GM12878 (cell line): ENCODE results near the gene OR14A16. TPM values are rescaled to one million over a fixed set of nuclear protein-coding genes. Genes with fewer than 3 reads are reported as not detected.

ENCODE experiments used
- ATAC-seq: fragments of 200-7000 bp; cut with Tn5 transposase; 3 replicates; pipeline ENCODE4 v1.9.1; 2020; ENCODE audit warnings: mild to moderate bottlenecking, moderate library complexity
- Bru-seq: library from RNA; stranded (reverse); fragments of 400-500 nt; gene quantifications from one replicate; lab custom pipeline; 2021; lab: Mats Ljungman, UMichigan
- BruChase-seq, 2 experiments: library from RNA; stranded (reverse); fragments of 400-500 nt; gene quantifications; one replicate each; lab custom pipeline; 2021; lab: Mats Ljungman, UMichigan
- BruUV-seq: library from RNA; stranded (reverse); fragments of 400-500 nt; replicated peaks from 2 replicates; lab custom pipeline; 2021; lab: Mats Ljungman, UMichigan
- CTCF ChIA-PET: fragments of 300-600 bp; sonication (Branson Sonifier 250); formaldehyde crosslinking; extraction: SDS; loops from one replicate; lab custom pipeline; 2021; ENCODE audit warnings: inconsistent platforms; lab: Yijun Ruan, JAX
- POLR2A ChIA-PET: fragments of 350-600 bp; formaldehyde crosslinking; extraction: SDS; loops from one replicate; lab custom pipeline; 2021; ENCODE audit warnings: inconsistent platforms; lab: Charles Lee
- RAD21 ChIA-PET: fragments of 300-600 bp; sonication (Branson Sonifier 250); formaldehyde crosslinking; loops from one replicate; lab custom pipeline; 2023; ENCODE audit warnings: antibody characterized with exemption; ENCODE audit not compliant: unreplicated experiment; lab: Charles Lee
- SMC1A ChIA-PET: fragments of 300-600 bp; sonication (Branson Sonifier 250); formaldehyde crosslinking; loops from one replicate; lab custom pipeline; 2023; ENCODE audit not compliant: unreplicated experiment, uncharacterized antibody; lab: Charles Lee
- DNase-seq: peaks from one replicate; pipeline ENCODE4 v3.0.0-alpha.2; 2011; ENCODE audit warnings: low read depth, low spot score
- FAIRE-seq: peaks from 3 replicates; lab custom pipeline; 2011; peaks lifted over from hg19 to GRCh38; lab: Jason Lieb, UNC
- H2AFZ ChIP-seq: 2 replicates; pipeline ENCODE4 v1.6.0; 2011; ENCODE audit warnings: low read depth, low read length, control low read depth; ENCODE audit not compliant: control insufficient read depth
- H3K27ac ChIP-seq: 2 replicates; pipeline ENCODE4 v1.5.1; 2011; ENCODE audit warnings: control low read depth; ENCODE audit not compliant: control insufficient read depth, insufficient read depth
- H3K27me3 ChIP-seq, 2 experiments: replicated peaks in 1 of 2; 2 replicates each; pipeline versions ENCODE4 v1.6.0 to v1.6.1; 2011; ENCODE audit warnings: low read length in 1 of 2; ENCODE audit not compliant: control insufficient read depth in 2 of 2, insufficient read depth in 2 of 2
- H3K36me3 ChIP-seq, 2 experiments: 2 replicates each; pipeline ENCODE4 v1.5.1; 2011; ENCODE audit warnings: low read length in 1 of 2; ENCODE audit not compliant: control insufficient read depth in 2 of 2, insufficient read depth in 2 of 2
- H3K4me1 ChIP-seq: 2 replicates; pipeline ENCODE4 v1.6.1; 2011; ENCODE audit warnings: mild to moderate bottlenecking, low read length, moderate library complexity, mixed read lengths; ENCODE audit not compliant: control insufficient read depth, insufficient read depth
- H3K4me2 ChIP-seq: 2 replicates; pipeline ENCODE4 v1.6.0; 2011; ENCODE audit warnings: control low read depth; ENCODE audit not compliant: control insufficient read depth, insufficient read depth
- H3K4me3 ChIP-seq: fragments of 200-600 bp; sonication (generic); 2 replicates; pipeline ENCODE4 v1.5.1; 2016
- H3K79me2 ChIP-seq: 2 replicates; pipeline ENCODE4 v1.6.0; 2011; ENCODE audit warnings: low read length; ENCODE audit not compliant: control insufficient read depth, insufficient read depth
- H3K9ac ChIP-seq: 2 replicates; pipeline ENCODE4 v1.8.0; 2011; ENCODE audit warnings: low read length, control low read depth, mixed read lengths; ENCODE audit not compliant: control insufficient read depth, insufficient read depth
- H3K9me3 ChIP-seq: replicated peaks from 3 replicates; pipeline ENCODE4 v1.5.1; 2011; ENCODE audit warnings: mild to moderate bottlenecking, low read length; ENCODE audit not compliant: control insufficient read depth, insufficient read depth
- H4K20me1 ChIP-seq: 2 replicates; pipeline ENCODE4 v1.6.0; 2011; ENCODE audit not compliant: control insufficient read depth, insufficient read depth
- KDM1A ChIP-seq: fragments of 200-600 bp; sonication (generic); IDR thresholded peaks from 2 replicates; pipeline ENCODE4 v1.6.1; 2016; ENCODE audit warnings: borderline replicate concordance
- WGBS: methylation state at CpG from one replicate; pipeline ENCODE4 v1.1.6; 2016; ENCODE audit warnings: low lambda C conversion rate; ENCODE audit not compliant: insufficient replicate concordance, insufficient coverage; ENCODE audit errors: missing lambda C conversion rate; 5-methylcytosine and 5-hydroxymethylcytosine counted together
- in situ Hi-C: fragments of 300-500 bp; cut with MboI; formaldehyde crosslinking; loops from 9 replicates; pipeline ENCODE4 v1.14.3; 2018; ENCODE audit warnings: mixed read lengths
- intact Hi-C: fragments of 100-400 bp; cut with micrococcal nuclease; formaldehyde crosslinking; loops from one replicate; pipeline ENCODE4 v1.14.2; 2022; ENCODE audit not compliant: unreplicated experiment
- long read RNA-seq, 2 experiments: library from polyadenylated mRNA; unstranded; transcript quantifications; one replicate each; pipeline ENCODE4 v2.0.0, GENCODE V29; 2019 to 2020
- polyA minus RNA-seq, 3 experiments: library from RNA; depleted of rRNA, polyadenylated mRNA; stranded (reverse); fragments of >200 nt; gene quantifications; 2 replicates each; pipeline ENCODE4 v1.2.3, GENCODE V29; 2011
- polyA plus RNA-seq, 11 experiments: library from polyadenylated mRNA; depleted of rRNA in 4 of 11; unstranded in 6 of 11; stranded (reverse) in 5 of 11; fragments of >200 nt; fragmentation: Nextera tagmentation in 4 of 11; fragmentation: Illumina TruSeq in 1 of 11; extraction: Ambion mirVana in 4 of 11; extraction: Trizol in 1 of 11; gene quantifications; 1 replicate in 1 of 11; 2 replicates in 10 of 11; pipeline versions ENCODE4 v1.2.1 to v1.2.3, GENCODE V29; 2011 to 2016; ENCODE audit warnings: inconsistent platforms in 2 of 11, missing spikeins in 2 of 11, low read depth in 1 of 11
- total RNA-seq, 4 experiments: library from RNA; depleted of rRNA in 3 of 4; stranded (reverse); fragments of >200 nt in 3 of 4; fragmentation: Illumina TruSeq in 1 of 4; extraction: Trizol in 1 of 4; gene quantifications; 2 replicates each; pipeline versions ENCODE4 v1.2.1 to v1.2.3, GENCODE V29; 2013 to 2021
- TF ChIP-seq, protein P1 (sequence below): fragments of 450-650 bp; formaldehyde crosslinking; IDR thresholded peaks from 2 replicates; pipeline ENCODE4 v1.5.0; 2022; ENCODE audit warnings: mild to moderate bottlenecking, missing genetic modification characterization

The OR14A16 gene, protein sequence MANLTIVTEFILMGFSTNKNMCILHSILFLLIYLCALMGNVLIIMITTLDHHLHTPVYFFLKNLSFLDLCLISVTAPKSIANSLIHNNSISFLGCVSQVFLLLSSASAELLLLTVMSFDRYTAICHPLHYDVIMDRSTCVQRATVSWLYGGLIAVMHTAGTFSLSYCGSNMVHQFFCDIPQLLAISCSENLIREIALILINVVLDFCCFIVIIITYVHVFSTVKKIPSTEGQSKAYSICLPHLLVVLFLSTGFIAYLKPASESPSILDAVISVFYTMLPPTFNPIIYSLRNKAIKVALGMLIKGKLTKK
- not detected in 2 replicates for total RNA-seq (2013; cell fraction: nucleolus; rRNA removed)
- total RNA-seq (2014; rRNA removed) (not detected in 2 replicates), total RNA-seq (2014; rRNA removed; fragmentation: Illumina TruSeq; extraction: Trizol) (not detected in 2 replicates), total RNA-seq (2021) (not detected in 2 replicates), polyA plus RNA-seq (2011; rRNA removed) (not detected in 2 replicates), polyA plus RNA-seq (2014; fragmentation: Illumina TruSeq; extraction: Trizol) (not detected in 2 replicates), polyA plus RNA-seq (2014; fragmentation: Nextera tagmentation; extraction: Ambion mirVana) (not detected), polyA plus RNA-seq (2014; rRNA removed) (not detected in 2 replicates), polyA plus RNA-seq (2016; fragmentation: Nextera tagmentation; extraction: Ambion mirVana) (not detected), polyA minus RNA-seq (2011; rRNA and poly(A)+ RNA removed) (not detected in 2 replicates), Bru-seq, nascent RNA (not detected), BruChase-seq, experiment 1, labeled RNA remaining after a 6-hour chase (not detected), BruChase-seq, experiment 2, labeled RNA remaining after a 2-hour chase (not detected)
- not detected for polyA plus RNA-seq (2011; ENCODE audit: low read depth)
- polyA plus RNA-seq (2011; cell fraction: cytosol; rRNA removed), result not detected in 2 replicates
- not detected in 2 replicates for polyA plus RNA-seq (2011; cell fraction: nucleus; rRNA removed)
- polyA plus RNA-seq (2012), result not detected in 2 replicates
- polyA minus RNA-seq (2011; cell fraction: cytosol; rRNA and poly(A)+ RNA removed), result not detected in 2 replicates
- polyA minus RNA-seq (2011; cell fraction: nucleus; rRNA and poly(A)+ RNA removed), result not detected in 2 replicates
- long read RNA-seq, experiment 1, result 0 reads
- long read RNA-seq, experiment 2, result 0 reads

- intact Hi-C loops, result no loop called here
Measured at GRCh38 chr1:247824023-247824422, at the start of gene OR14A16. Gene OR14A16 (minus strand): TSS chr1:247824119. CDS start chr1:247815729, 8,390 bp downstream.

More at GRCh38 chr1:247824023-247824422, at the start of gene OR14A16:
- Histone ChIP-seq H3K9me3 (no peaks in the 10 kb centered on the region), H3K4me1 (no peaks in the 10 kb centered on the region), H3K27me3 (no peaks in the 10 kb centered on the region), H2AFZ (no peak within 1 kb of the TSS), H3K27ac (no peak within 1 kb of the TSS), H3K4me2 (no peak within 1 kb of the TSS), H3K36me3 (no peaks in the 10 kb centered on the region), H4K20me1 (no peaks in the 10 kb centered on the region), H3K4me3 (no peak within 1 kb of the TSS), H3K79me2 (no peaks in the 10 kb centered on the region), H3K9ac (no peak within 1 kb of the TSS)
- ATAC-seq (no peak), FAIRE-seq (no peak), DNase-seq (no peak)
- SMC1A ChIA-PET, result no interaction called here
- CTCF ChIA-PET, result no interaction called here
- POLR2A ChIA-PET, result no interaction called here
- no TSS peak for BruUV-seq
- 18% methylated on average over 6 of the region's 6 CpGs for WGBS
- TF ChIP-seq, protein P1, sequence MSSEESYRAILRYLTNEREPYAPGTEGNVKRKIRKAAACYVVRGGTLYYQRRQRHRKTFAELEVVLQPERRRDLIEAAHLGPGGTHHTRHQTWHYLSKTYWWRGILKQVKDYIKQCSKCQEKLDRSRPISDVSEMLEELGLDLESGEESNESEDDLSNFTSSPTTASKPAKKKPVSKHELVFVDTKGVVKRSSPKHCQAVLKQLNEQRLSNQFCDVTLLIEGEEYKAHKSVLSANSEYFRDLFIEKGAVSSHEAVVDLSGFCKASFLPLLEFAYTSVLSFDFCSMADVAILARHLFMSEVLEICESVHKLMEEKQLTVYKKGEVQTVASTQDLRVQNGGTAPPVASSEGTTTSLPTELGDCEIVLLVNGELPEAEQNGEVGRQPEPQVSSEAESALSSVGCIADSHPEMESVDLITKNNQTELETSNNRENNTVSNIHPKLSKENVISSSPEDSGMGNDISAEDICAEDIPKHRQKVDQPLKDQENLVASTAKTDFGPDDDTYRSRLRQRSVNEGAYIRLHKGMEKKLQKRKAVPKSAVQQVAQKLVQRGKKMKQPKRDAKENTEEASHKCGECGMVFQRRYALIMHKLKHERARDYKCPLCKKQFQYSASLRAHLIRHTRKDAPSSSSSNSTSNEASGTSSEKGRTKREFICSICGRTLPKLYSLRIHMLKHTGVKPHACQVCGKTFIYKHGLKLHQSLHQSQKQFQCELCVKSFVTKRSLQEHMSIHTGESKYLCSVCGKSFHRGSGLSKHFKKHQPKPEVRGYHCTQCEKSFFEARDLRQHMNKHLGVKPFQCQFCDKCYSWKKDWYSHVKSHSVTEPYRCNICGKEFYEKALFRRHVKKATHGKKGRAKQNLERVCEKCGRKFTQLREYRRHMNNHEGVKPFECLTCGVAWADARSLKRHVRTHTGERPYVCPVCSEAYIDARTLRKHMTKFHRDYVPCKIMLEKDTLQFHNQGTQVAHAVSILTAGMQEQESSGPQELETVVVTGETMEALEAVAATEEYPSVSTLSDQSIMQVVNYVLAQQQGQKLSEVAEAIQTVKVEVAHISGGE (CRISPR knock-in tag), result no peak
- no peak for TF ChIP-seq KDM1A
- in situ Hi-C loops, result no loop called here
- RAD21 ChIA-PET, result no interaction called here
